Activated T-cell treated with anti-CD3 and anti-CD28 coated beads, Interleukin-2, amount 50 U/mL, for 48 hours (primary cell): ENCODE data around the gene YWHAE.
"Not testable (repeated sequence)": the region's sequence is repeated elsewhere in the genome, so short reads cannot be mapped to it uniquely, and the experiment has no call there.

Source experiments
- DNase-seq, 2 experiments: peaks; one replicate each; pipeline ENCODE4 v3.0.0-alpha.2; 2020

Gene YWHAE

DNA sequence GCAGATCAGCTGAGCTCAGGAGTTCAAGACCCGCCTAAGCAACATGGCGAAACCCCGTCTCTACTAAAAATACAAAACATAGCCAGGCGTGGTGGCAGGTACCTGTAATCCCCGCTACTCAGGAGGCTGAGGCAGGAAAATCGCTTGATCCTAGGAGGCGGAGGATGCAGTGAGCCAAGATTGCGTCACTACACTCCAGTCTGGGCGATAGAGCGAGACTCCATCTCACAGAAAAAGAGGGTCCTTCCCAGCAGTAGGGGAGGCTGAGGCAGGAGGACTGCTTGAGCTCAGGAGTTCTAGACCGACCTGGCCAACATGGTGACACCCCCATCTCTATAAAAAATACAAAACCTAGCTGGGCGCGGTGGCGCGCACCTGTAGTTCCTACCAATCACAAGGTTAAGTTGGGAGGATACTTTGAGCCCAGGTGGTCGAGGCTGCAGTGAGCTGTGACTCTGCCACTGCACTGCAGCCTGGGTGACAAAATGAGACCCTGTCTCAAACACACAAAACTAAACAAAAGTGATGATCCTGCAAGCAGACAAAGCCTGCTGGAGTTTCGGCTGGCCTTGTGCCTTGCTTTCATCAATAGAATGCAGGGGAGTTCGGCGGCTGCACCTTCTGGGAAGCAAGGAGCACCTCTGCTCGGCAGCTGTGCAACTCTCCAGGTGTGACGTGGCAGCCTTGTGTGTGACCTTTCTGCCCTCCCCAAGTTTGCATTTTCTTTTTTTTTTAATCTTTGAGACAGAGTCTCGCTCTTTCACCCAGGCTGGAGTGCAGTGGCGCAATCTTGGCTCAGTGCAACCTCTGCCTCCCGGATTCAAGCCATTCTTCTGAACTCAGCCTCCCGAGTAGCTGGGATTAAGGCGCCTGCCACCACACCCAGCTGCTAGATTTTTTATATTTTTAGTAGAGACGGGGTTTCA, 12.4 kb upstream of the YWHAE start:
- no peak for DNase-seq

DNA sequence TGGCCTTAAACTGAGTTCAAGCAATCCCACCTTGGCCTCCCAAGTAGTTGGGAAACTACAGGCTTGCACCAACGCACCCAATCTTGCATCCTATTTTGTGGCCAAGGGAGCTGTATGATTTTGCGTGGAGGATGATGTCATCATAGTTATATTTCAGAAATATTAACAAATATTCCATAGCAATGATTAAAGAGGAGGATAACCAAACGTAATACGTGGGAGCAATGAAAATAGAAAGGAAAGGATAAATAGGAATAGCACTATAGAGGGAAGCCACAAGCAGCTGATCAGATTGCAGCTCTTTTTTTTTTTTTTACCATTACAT, 2.2 kb upstream of the YWHAE start:
- DNase-seq = no peak

DNA sequence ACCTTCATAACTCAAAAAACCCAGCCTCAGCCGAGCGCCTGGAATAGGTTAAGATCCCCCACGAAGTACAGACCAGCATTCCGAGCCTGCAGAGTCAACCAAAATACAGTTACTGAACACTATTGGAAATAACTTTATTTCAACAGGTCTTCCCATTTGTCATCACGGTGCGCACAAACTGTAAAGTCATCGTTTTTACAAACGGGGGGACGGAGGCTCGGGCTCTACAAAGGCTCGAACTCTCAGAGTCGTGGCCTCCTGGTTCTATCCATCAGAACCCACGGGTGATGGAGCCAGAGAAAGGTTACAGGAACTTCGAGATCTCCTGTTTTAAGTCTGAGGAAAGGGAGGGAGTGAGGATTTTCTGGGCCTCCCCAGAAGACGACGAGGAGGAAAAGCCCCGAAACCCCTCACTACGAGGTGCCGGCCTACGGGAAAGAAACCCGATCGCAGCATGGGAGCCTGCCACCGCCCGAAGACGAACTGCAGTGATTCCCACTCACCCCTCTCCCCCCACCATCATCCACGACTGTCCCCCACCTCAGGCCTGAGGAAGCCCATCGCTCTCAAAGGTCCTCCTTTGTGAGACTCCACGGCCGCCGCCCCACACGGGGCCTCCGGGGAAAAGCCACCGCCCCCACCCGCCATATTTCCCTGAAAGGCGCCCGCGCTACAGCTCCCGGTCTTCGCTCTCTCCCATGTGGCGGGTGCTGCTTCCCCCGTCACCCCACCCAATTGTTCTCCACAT, 917 bp downstream of the YWHAE start:
- peak in 1 of 2 experiments; percentile 50 for DNase-seq

DNA sequence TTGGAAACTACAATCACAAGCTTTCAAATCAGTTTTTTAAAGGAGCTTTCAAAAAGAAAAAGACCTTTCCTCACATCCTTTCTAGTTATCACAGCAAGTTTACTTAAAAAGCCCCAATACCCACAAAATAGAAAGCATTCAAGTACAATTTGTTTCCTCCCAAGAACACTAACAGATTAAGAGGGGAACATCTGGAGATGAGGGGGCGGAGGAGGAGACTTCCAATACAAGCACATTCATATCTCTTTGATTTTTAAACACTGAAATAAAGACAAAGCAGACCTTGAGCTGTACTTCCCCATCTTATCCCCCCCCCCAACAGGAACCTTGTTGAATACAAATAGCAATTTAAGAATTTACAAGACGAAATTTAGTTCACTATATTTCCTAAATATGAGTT, 2.0 kb downstream of the YWHAE start:
- DNase-seq = no peak

DNA sequence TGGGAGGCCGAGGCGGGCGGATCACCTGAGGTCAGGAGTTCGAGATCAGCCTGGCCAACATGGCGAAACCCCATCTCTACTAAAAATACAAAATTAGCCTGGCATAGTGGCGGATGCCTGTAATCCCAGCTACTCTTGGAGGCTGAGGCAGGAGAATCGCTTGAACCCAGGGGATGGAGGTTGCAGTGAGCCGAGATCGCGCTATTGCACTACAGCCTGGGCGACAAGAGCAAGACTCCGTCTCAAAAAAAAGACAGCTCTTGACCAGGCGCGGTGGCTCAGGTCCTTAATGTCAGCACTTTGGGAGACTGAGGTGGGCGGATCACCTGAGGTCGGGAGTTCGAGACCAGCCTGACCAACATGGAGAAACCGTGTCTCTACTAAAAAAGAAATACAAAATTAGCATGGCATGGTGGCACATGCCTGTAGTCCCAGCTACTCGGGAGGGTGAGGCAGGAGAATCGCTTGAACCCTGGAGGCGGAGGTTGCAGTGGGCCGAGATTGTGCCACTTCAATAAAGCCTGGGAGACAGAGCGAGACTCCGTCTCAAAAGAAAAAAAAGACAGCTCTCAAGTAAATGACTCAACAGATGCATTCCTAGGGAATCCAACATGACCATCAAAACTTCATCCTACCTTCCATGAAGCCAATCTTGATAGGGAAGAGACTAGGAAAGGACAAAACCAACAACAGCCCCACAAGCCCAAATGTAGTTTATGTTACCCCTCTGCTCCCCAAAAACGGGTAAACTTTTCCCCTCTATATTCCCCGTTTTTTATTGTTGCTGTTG, 4.0 kb downstream of the YWHAE start:
- not testable (repeated sequence) for DNase-seq

DNA sequence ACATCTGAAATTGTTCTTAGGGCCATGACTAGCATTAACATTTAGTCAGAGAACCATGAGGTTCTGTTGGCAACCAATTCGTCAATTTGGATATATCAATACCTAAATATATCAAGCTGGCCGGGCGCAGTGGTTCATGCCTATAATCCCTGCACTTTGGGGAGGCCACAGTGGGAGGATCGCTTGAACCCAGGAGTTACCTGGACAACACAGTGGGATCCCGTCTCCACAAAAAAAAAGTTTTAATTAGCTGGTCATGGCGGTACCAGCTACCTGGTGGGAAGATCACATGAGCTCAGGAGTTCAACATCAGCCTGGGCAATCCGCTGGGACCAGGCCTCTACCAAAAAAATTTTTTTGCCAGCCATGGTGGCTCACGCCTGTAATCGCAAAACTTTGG, 8.4 kb downstream of the YWHAE start:
- DNase-seq = no peak

DNA sequence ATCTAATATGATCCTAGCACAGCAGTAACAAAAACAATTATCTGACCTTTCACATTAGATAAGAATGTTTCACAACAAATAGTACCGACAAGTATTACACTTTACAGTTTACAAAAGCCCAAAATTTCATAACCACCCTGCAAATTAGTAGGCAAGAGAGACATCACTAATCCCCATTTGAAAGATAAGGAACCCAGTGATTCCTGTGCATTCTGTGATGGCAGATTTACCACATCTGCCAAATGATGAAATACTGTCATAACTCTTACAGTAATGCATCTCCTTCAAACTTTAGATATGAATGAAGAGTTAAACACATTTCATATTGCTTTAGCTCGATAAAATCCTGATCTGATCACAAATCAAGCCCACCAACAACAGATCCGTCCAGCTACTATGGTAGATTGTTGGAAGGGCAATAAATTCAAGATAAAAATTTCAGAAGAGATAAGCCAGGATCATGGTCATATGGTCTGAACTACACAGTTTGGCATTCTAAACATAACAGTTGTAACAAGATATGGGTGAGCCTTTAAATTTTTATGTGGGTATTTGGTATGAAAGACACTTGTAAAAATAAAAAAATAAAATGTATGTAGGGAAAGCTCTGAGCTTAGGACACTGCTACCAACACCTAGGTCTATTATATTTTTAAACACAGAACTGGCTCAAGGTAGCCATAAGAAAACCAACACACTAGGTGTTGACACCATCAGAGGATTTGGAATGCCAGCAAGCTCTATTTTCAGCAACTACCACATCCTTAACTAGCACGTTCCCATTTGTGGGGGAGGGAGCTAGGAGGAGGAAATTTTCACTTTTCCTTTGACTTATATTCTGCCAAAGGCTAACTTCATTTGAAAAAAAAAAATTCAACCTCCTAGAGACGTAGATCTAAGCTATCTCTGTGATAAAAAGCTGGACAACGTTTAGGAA, 9.3 kb downstream of the YWHAE start:
- no peak for DNase-seq

DNA sequence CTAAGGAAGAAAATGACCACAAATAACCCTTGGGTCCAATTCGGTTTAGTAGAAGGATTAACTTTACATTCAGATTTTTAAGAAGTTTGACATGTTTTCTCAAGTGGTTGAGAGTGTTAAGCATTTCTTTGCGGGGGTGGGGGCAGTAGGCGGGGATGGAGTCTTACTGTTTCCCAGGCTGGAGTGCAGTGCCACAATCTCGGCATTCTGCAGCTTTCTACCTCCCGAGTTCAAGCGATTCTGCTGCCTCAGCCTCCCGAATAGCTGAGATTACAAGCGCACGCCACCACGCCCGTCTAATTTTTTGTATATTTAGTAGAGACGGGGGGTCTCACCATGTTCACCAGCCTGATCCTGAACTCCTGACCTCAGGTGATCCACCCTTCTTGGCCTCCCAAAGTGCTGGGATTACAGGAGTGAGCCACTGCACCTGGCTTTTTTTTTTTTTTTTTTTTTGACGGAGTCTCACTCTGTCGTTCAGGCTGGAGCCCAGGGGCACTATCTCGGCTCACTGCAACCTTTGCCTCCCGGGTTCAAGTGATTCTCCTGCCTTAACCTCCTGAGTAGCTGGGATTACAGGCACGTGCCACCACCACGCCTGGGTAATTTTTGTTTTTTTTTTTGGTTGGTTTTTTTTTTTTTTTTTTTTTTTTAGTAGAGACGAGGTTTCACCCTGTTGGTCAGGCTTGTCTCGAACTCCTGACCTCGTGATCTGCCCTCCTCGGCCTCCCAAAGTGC, 12.4 kb downstream of the YWHAE start:
- DNase-seq = not testable (repeated sequence)

DNA sequence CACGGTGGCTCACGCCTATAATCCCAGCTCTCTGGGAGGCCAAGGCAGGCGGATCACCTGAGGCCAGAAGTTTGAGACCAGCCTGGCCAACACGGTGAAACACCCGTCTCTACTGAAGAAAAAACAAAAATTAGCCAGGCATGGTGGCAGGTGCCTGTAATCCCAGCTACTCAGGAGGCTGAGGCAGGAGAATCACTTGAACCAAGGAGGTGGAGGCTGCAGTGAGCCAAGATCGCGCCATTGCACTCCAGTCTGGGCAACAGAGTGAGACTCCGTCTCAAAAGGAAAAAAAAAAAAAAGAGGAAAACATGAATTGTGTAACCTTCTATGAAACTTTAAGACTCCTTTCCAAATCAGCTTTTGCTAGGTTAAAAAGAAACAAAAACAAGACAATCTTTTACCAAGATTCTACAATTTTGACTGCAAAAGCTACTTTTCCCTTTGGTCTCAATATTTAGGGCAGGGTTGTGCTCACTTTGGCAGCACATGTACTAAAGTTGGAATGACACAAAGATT, 13.3 kb downstream of the YWHAE start:
- DNase-seq = not testable (repeated sequence)

DNA sequence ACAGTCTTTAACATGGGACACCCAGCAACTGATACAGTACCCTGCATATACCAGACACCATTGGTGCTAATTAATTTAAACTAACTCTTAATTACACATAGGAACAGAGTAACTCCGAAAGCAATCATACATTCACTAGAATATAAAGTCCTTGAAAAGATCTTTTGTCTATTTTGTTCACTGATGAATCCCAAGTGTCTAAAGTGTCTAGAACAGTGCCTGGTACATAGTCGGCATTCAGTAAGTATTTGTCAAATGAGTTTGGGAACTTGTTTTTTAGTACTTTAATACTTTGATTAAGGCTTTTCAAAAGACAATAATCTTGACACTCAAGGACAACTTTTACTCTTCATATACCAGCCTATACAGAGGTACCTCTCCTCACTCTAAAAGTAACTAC, 13.8 kb downstream of the YWHAE start:
- no peak for DNase-seq

DNA sequence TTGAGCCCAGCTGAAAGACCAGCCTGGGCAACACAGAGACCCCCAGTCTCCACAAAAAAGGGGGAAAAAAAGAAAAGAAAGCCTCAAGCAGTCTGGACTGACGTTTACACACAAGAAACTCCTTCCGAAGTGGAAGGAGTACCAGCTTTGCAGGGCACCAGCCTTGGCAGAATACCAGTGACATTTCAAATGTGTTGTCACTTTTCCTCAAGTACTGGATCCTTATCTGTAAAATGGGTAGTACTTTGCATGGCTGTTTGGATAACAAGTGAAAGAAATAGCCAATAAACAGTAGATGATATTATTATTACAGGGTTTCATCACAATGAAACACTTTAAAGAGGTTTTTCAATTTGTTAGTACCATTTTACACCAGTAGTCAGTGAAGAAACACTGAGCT, 14.2 kb downstream of the YWHAE start:
- DNase-seq = no peak

DNA sequence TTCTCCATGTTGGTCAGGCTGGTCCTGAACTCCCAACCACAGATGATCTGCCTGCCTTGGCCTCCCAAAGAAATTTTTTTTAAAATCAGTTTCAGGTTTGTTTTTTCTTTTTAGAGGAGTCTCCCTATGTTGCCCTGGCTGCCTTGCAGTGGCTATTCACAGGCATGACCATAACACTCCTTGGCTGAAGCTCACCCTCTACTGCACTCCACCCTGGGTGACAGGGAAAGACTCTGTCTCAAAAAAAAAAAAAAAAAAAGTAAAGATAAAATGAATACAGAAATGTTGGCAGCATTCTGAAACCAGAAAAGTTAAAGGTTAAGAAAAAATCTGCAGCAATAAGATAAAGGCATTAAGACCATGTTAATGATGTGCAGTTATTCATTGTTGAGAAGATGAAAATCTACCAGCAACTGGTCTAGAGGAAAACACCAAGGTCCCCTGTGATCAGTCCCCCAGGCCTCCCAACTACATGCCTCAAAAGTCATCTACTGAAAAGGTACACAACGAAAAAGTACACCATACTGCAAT, 15.1 kb downstream of the YWHAE start:
- DNase-seq = no peak

DNA sequence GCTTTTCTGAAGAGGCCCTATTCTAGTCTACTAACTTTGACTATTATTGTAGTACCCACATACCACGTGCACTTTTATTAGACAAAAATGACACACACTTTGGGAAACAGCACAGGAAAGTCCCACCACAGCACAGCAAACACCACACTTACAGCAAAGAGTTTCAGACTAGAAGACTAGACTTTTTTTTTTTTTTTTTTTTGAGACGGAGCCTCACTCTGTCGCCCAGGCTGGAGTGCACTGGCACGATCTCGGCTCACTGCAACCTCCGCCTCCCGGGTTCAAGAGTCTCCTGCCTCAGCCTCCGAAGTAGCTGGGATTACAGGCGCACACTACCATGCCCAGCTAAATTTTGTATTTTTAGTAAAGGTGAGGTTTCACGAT, 20.1 kb downstream of the YWHAE start:
- DNase-seq = no peak

DNA sequence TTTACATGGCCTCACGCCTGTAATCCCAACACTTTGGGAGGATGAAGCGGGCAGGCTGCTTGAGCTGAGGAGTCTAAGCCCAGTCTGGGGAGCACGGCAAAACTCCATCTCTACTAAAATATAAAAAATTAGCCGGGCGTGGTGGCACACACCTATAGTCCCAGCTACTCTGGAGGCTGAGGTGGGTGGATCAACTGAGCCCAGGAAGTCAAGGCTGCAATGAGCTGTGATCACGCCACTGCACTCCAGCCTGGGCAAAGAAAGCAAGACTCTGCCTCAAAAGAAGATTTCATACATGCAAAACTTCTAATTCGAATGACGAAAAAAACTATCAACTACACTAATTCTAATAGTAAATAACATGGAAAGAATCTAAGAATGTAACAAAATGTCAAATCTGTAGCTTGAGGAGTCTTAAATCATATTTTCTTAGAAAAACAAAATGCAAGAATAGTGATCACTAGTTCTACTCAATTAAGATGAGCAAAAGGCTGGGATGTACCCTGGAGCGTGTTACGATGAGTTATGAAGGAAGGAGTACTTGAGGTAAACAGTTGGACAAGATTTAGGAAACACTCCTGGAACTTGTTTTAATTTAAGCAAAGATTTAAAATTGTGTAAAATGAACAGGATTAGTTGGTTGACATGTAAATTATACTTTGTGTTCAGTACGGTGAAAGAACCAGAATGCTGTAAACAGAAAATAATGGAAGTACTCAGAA, 20.7 kb downstream of the YWHAE start:
- no peak for DNase-seq

DNA sequence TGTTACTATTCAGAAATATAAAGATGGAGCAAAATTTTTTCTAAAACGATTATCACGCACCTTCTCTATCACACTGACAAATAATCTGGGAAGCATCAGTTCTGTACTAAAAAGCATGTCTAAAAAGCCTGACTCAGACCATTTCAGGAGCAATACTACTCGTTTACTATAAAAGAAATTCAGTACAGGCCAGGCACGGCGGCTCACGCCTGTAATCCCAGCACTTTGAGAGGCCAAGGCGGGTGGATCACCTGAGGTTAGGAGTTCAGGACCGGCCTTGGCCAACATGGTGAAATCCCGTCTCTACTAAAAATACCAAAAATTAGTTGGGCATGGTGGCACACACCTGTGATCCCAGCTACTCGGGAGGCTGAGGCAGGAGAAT, 21.6 kb downstream of the YWHAE start:
- not testable (repeated sequence) for DNase-seq

DNA sequence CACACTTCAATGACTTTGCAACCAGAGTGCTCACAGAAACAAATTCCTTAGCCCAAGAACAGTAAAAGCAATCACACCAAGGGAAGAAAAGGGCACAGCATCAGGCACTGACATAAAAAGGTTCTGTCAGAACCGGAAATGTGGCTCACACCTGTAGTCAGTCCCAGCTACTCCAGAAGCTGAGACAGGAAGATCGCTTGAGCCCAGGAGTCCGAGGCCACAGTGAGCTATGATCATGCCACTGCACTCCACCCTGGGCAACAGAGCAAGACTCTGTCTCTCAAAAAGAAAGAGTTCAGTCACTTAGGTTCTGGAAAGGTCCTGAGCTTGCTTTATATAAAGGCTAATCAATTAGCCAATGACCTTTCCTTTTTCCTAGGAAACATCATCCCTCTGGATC, 22.7 kb downstream of the YWHAE start:
- DNase-seq = no peak

DNA sequence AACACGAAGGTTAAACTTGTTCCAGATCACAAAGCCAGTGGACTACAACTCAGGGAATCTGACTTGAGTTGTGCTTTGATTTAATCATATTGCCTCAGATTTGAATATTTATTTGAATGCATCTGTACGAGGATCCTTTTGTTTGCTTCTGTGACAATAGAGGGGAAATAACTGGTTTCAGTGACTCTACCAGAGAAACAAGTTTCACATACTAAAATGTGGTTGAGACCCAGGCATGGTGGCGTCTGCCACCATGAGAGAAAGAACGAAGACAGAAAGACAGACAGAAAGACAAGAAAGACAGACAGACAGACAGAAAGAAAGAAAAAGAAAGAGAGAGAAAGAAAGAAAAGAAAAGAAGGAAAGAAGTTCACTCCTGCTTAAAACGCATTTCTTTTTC, 24.0 kb downstream of the YWHAE start:
- DNase-seq = no peak

DNA sequence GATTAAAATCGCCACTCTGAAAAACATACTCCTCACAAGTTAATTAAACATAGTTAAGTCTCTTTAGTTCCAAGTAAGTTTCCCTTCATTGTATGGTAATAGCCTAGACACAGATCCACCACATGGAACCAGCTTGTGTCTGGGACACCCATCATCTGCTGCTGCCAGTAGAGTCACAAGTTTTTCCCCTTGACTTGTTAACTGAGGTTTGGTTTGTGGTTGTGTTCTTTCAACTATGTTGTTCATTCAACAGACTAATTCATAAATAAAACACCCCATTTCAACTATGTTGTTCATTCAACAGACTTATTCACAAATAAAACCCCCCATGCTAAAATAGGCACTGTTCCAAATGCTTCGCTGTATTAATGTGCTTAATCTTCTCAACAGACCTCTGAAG, 24.4 kb downstream of the YWHAE start:
- DNase-seq = no peak

DNA sequence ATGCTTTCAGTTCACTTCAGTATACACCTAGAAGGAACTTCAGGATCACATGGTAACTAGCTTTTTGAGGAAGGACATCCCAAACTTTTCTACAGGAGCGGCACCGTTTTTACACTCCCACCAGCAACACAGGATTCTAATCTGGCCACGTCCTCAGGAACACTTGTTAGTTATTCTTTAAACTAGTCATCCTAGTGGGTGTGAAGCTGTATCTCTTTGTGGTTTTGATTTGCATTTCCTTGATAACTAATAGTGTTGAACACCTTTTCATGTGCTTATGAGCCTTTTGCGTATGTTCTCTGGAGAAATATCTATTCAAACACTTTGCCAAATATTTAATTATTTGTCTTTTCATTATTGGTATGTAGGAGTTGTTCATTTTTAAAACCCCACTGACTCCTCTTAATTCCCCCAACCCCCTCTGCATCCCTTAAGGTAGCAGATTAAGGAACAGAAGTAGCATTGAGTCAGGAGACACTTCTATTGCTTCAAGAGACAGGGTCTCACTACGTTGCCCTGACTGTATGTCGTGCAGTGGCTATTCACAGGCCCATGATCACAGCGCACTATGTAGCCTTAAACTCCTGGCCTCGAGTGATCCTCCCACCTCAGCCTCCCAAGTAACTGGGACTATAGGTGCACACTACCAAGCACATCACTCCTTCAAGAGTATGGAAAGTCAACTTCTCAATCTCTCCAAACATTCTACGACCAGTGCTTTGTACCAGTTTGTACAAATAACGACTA, 25.4 kb downstream of the YWHAE start:
- DNase-seq = no peak
